Liver (tissue), 3 donors: ENCODE results near the gene OR2K2.
"Not testable (repeated sequence)": the region's sequence is repeated elsewhere in the genome, so short reads cannot be mapped to it uniquely, and the experiment has no call there.

ENCODE experiments used
- CTCF ChIP-seq: fragments of 150-350 bp; IDR thresholded peaks from 2 replicates; pipeline ENCODE4 v1.5.1; 2017; ENCODE audit warnings: improper control_type of control experiment, low read depth, low read length; ENCODE audit not compliant: missing input control
- FOXA1 ChIP-seq: IDR thresholded peaks from 2 replicates; pipeline ENCODE4 v1.6.1; 2016; ENCODE audit warnings: antibody characterized with exemption
- MAX ChIP-seq: IDR thresholded peaks from 2 replicates; pipeline ENCODE4 v1.6.1; 2016; ENCODE audit warnings: antibody characterized with exemption
- RAD21 ChIP-seq, 2 donors: IDR thresholded peaks; 2 replicates each; pipeline ENCODE4 v1.6.1; 2016; ENCODE audit warnings: antibody characterized with exemption in 2 of 2, mild to moderate bottlenecking in 2 of 2
- TAF1 ChIP-seq: conservative IDR thresholded peaks from 2 replicates; pipeline ENCODE4 v1.6.1; 2016; ENCODE audit warnings: antibody characterized with exemption, mild to moderate bottlenecking
- donor health status: healthy.
- donor health status: healthy.

- TF ChIP-seq TAF1; CTCF; FOXA1; RAD21 (IDR thresholded peaks at IDR 0.05); MAX: not testable (repeated sequence)
Observed at GRCh38 chr9:111304000-111304399, 26.0 kb downstream of the OR2K2 start.
